Measurements from ENCODE around the gene MIA.

The MIA gene

GRCh38 chr19:40754611-40755247 lies 20.6 kb upstream of the MIA start:
- DNase-seq, result no peak
- no peak overlapping the region for H3K4me3 ChIP-seq (ENCODE audit: low read depth, low read length)

GRCh38 chr19:40755248-40755624 lies 20.1 kb upstream of the MIA start:
- Histone ChIP-seq H3K36me3 (replicated peaks) (peaks cover 42% of the 10 kb centered on the region), H3K27ac (no peak overlapping the region), H3K27me3 (replicated peaks) (no peaks in the 10 kb centered on the region), H3K4me3 (ENCODE audit: low read depth, low read length) (no peak overlapping the region)
- DNase-seq, result no peak
- in situ Hi-C loops (cut with HindIII; ENCODE audit: low pct_ligation_motif_present, low sequenced_read_pairs), result no loop called here
- TF ChIP-seq CTCF (IDR thresholded peaks at IDR 0.05; ENCODE audit: low read depth, low read length, missing control alignments), result no peak

More at GRCh38 chr19:40754611-40755247, 20.6 kb upstream of the MIA start:
- no peak overlapping the region for H3K27ac ChIP-seq
- H3K27me3 ChIP-seq (replicated peaks), result no peaks in the 10 kb centered on the region
- H3K36me3 ChIP-seq (replicated peaks), result peaks cover 37% of the 10 kb centered on the region
- no peak for TF ChIP-seq CTCF (IDR thresholded peaks at IDR 0.05; ENCODE audit: low read depth, low read length, missing control alignments)
- in situ Hi-C loops (cut with HindIII; ENCODE audit: low pct_ligation_motif_present, low sequenced_read_pairs), result no loop called here

DNA sequence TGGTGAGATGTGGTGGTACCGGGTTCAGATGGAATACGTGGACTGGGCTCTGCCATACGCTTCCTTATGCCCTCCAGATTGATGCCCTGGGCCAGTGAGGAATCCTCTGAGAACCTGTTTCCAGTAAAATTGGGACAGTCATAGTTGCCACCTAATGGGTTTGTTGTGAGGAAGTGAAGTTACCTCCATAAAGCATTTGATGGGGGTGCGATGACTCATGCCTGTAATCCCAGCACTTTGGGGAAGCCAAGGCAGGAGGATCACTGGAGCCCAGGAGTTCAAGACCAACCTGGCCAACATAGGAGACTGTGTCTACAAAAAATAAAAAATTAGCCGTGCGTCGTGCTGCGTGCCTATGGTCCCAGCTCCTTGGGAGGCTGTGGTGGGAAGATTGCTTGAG lies 19.5 kb upstream of the MIA start:
- no peak for TF ChIP-seq CTCF (IDR thresholded peaks at IDR 0.05; ENCODE audit: low read depth, low read length, missing control alignments)
- Histone ChIP-seq H3K4me3 (ENCODE audit: low read depth, low read length) (no peak overlapping the region), H3K36me3 (replicated peaks) (peaks cover 48% of the 10 kb centered on the region), H3K27ac (no peak overlapping the region), H3K27me3 (replicated peaks) (no peaks in the 10 kb centered on the region)
- in situ Hi-C loops (cut with HindIII; ENCODE audit: low pct_ligation_motif_present, low sequenced_read_pairs), result no loop called here
- DNase-seq, result no peak

DNA sequence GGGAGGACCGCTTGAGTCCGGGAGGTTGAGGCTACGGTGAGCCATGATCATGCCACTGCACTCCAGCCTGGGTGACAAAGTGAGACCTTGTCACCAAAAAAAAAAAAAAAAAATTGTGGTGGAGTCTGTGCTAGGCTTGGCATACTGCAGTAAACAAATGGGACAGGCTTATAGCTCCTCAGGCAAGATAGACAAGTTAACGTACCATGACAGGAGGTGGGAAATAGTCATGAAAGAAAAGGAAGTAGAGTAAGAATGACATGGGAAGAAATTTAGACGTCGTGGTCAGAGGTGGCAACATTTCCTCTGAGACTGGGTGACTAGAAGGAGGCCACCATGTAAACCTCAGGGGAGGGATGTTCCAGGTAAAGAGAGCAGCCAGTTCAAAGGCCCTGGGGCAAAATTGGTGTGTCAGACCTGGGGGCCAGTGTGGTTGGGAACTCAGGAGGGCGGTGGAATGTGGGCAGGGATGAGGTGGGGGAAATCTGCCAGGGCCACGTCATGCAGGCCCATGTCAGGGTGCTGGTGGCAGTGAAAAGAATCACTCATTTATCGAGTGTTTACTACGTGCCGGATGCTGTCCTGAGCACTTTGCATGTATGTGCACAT lies 18.7 kb upstream of the MIA start:
- H3K27me3 ChIP-seq (replicated peaks), result no peaks in the 10 kb centered on the region
- peaks cover 53% of the 10 kb centered on the region for H3K36me3 ChIP-seq (replicated peaks)
- no peak overlapping the region for H3K4me3 ChIP-seq (ENCODE audit: low read depth, low read length)
- H3K27ac ChIP-seq, result no peak overlapping the region
- TF ChIP-seq CTCF (IDR thresholded peaks at IDR 0.05; ENCODE audit: low read depth, low read length, missing control alignments), result no peak
- DNase-seq, result no peak
- in situ Hi-C loops (cut with HindIII; ENCODE audit: low pct_ligation_motif_present, low sequenced_read_pairs), result no loop called here

- Histone ChIP-seq H3K36me3 (replicated peaks) (peaks cover 71% of the 10 kb centered on the region), H3K27ac (no peak overlapping the region), H3K27me3 (replicated peaks) (no peaks in the 10 kb centered on the region), H3K4me3 (ENCODE audit: low read depth, low read length) (no peak overlapping the region)
- no peak for TF ChIP-seq CTCF (IDR thresholded peaks at IDR 0.05; ENCODE audit: low read depth, low read length, missing control alignments)
- DNase-seq, result no peak
- in situ Hi-C loops (cut with HindIII; ENCODE audit: low pct_ligation_motif_present, low sequenced_read_pairs), result no loop called here
Observed at GRCh38 chr19:40758491-40758890, 16.8 kb upstream of the MIA start.

- Histone ChIP-seq H3K27me3 (replicated peaks) (no peaks in the 10 kb centered on the region), H3K36me3 (replicated peaks) (peaks cover 79% of the 10 kb centered on the region), H3K27ac (no peak overlapping the region), H3K4me3 (ENCODE audit: low read depth, low read length) (no peak overlapping the region)
- DNase-seq, result no peak
- in situ Hi-C loops (cut with HindIII; ENCODE audit: low pct_ligation_motif_present, low sequenced_read_pairs), result no loop called here
- TF ChIP-seq CTCF (IDR thresholded peaks at IDR 0.05; ENCODE audit: low read depth, low read length, missing control alignments), result no peak
Observed at GRCh38 chr19:40759352-40759751, 16.0 kb upstream of the MIA start.

All from brain microvascular endothelial cell (primary cell).